Fibroblast of skin of abdomen (primary cell): Measurements from ENCODE around the gene COL7A1.

Experiments
- DNase-seq: peaks from one replicate; pipeline ENCODE4 v3.0.0-alpha.2; 2013

The COL7A1 gene

GRCh38 chr3:48591886-48592518 is 3.1 kb downstream of the COL7A1 start:
- DNase-seq, result no peak

- DNase-seq, result no peak
These were observed 3.7 kb downstream of the COL7A1 start for GRCh38 chr3:48591436-48591835.

- DNase-seq, result no peak
These were observed 6.9 kb downstream of the COL7A1 start for GRCh38 chr3:48588230-48588629.

- no peak for DNase-seq
These were observed 7.4 kb downstream of the COL7A1 start for GRCh38 chr3:48587686-48588085.

GRCh38 chr3:48585411-48585810 is 9.7 kb downstream of the COL7A1 start:
- DNase-seq, result no peak

GRCh38 chr3:48584836-48585235 is 10.3 kb downstream of the COL7A1 start:
- no peak for DNase-seq

- no peak for DNase-seq
These were observed 13.3 kb downstream of the COL7A1 start for GRCh38 chr3:48581621-48582481.

GRCh38 chr3:48576647-48577046 is 18.5 kb downstream of the COL7A1 start:
- no peak for DNase-seq

GRCh38 chr3:48575366-48575765 is 19.8 kb downstream of the COL7A1 start:
- no peak for DNase-seq

GRCh38 chr3:48573973-48574585 is 21.1 kb downstream of the COL7A1 start:
- no peak for DNase-seq

GRCh38 chr3:48572517-48572916 is 22.6 kb downstream of the COL7A1 start:
- no peak for DNase-seq

GRCh38 chr3:48571938-48572337 is 23.2 kb downstream of the COL7A1 start:
- no peak for DNase-seq

- DNase-seq, result no peak
These were observed 25.2 kb downstream of the COL7A1 start for GRCh38 chr3:48569808-48570450.

GRCh38 chr3:48569400-48569799 is 25.7 kb downstream of the COL7A1 start:
- no peak for DNase-seq

- DNase-seq, result no peak
These were observed 26.7 kb downstream of the COL7A1 start for GRCh38 chr3:48568476-48568875.

- no peak for DNase-seq
These were observed 27.6 kb downstream of the COL7A1 start for GRCh38 chr3:48567500-48567899.

GRCh38 chr3:48567090-48567489 is 28.0 kb downstream of the COL7A1 start:
- no peak for DNase-seq

- no peak for DNase-seq
These were observed 28.7 kb downstream of the COL7A1 start for GRCh38 chr3:48566401-48566760.

GRCh38 chr3:48565591-48566400 is 29.3 kb downstream of the COL7A1 start:
- peak; percentile 48 for DNase-seq

GRCh38 chr3:48565186-48565585 is 29.9 kb downstream of the COL7A1 start:
- DNase-seq, result no peak

GRCh38 chr3:48564667-48565066 is 30.5 kb downstream of the COL7A1 start:
- no peak for DNase-seq

GRCh38 chr3:48564022-48564421 is 31.1 kb downstream of the COL7A1 start:
- peak; percentile 45 for DNase-seq
